GM18507 (cell line): Measurements from ENCODE around the gene C4A.
"Not testable (repeated sequence)": the region's sequence is repeated elsewhere in the genome, so short reads cannot be mapped to it uniquely, and the experiment has no call there.

Experiments
- DNase-seq: peaks from one replicate; pipeline ENCODE4 v3.0.0; 2011; ENCODE audit warnings: low read depth; ENCODE audit not compliant: insufficient read length; ENCODE audit errors: extremely low spot score
- FAIRE-seq: peaks from 2 replicates; lab custom pipeline; 2011; peaks lifted over from hg19 to GRCh38; lab: Jason Lieb, UNC

Gene C4A

DNA sequence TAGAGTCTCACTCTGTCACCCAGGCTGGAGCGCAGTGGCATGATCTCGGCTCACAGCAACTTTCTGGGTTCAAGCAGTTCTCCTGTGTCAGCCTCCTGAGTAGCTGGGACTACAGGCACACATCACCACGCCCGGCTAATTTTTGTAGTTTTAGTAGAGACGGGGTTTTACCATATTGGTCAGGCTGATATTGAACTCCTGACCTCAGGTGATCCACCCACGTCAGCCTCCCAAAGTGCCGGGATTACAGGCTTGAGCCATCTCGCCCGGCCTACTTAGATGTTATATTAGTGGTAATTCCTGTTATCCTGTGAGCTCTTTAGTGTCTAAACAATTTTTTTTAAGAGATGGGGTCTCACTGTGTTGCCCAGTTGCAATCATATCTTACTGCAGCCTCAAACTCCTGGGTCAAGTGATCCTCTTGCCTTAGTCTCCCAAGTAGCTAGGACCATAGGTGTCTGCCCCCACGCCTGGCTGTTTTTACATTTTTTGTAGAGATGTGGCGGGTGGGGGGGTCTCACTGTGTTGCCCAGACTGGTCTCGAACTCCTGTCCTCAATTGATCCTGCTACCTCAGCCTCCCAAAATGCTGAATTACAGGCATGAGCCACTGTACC is 3.9 kb upstream of the C4A start:
- FAIRE-seq: no peak
- DNase-seq: no peak

DNA sequence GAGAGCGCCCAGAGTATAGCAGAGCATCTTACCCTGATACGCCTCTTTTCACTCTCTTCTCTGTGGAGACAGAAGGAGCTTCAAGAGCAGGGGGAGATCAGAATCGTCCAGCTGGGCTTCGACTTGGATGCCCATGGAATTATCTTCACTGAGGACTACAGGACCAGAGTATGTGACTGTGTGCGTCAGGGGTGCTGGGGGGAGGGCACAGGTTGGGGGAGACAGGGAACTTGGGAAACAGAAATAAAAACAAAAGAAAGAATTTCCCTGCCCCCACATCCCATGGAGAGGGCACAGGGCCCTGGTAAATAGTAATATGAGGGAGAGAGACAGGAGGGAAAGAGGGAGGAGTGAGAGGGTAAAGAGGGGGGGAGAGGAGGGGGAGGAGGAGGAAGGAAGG is 3.0 kb upstream of the C4A start:
- FAIRE-seq: no peak

DNA sequence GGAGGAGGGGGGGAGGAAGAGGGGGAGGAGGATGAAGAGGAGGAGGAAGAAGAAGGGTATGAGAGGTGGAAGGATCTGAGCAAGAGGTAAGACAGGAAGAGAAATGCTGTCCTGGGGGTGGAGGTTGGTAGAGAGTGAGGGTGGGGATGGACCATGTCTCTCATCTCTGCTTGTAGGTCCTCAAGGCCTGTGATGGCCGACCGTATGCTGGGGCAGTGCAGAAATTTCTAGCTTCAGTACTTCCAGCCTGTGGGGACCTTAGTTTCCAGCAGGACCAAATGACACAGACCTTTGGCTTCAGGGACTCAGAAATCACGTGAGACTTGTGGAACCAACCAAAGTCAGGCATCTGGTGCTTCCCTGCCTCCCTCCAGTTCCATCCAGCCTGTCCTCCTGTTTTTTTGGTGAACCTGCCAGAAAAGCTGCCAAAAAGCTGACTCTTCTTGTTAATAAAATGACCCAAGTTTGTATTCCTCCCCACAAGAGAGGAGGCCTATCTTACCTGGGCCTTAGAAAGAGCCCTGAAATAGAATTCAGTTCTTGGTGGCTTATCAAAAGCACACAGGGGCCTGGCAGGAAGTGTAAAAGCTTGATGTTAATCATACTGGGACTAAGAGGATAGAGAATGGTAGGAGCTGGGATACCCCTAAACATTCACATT is 2.5 kb upstream of the C4A start:
- no peak for FAIRE-seq
- DNase-seq: no peak

More for the DNA sequence above, 3.0 kb upstream of the C4A start:
- no peak for DNase-seq

DNA sequence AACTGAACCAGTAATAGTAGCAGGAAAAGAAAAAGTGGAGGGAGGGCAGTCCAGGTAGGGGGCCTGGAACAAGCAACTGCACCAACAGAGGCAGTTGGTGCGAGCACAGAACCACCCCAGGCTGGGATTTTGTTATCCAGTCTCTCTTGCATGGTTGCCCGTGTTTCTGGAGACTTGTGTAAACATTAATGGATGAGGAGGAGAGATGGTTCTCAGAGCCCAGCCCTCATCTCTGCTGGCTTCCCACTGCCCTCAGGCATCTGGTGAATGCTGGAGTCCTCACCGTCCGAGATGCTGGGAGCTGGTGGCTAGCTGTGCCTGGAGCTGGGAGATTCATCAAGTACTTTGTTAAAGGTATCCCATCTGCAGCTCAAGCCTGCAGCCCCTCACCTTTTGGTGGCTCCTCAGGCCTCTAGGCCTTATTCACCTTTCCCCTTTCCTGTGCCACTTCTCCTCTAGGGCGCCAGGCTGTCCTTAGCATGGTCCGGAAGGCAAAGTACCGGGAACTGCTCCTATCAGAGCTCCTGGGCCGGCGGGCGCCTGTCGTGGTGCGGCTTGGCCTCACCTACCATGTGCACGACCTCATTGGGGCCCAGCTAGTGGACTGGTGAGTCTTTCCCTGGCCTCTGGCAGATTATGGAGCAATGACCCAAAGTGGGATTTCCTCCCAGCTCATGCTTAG is 1.5 kb upstream of the C4A start:
- DNase-seq, FAIRE-seq: not testable (repeated sequence)

DNA sequence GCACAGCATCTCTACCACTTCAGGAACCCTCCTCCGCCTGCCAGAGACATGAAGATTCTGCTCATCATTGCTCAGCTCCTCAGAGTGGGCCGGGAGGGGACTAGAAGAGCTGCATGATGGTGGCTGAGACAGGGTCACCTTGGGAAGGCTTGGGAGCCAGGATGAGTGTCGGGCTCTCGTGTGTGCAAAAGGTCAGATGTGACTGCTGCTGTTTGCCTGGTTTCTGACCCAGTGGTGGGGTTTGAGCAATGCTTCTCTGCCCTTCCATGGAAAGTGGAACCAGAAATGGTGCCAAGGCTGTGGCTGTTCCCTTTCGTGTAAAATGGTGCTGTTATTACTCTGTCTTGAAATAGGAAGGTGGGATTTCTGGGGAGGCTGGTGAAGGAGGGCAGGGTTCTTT is 859 bp upstream of the C4A start:
- FAIRE-seq, DNase-seq: not testable (repeated sequence)

DNA sequence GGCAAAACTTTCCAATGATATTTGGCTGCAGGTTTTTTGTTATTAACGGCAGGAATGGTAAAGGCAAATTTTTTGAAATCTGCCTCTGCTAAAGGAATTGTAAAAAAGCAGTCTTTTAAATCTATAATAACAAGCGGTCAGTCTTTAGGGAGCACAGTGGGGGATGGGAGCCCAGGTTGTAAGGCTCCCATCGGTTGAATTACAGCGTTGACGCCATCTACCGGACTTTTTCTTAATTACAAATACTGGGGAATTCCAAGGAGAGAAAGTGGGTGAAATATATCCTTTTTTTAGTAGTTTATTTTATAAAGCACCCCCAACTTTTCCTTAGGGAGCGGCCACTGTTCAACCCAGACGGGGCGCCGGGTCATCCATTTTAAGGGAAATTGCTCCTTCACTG is 7.5 kb downstream of the C4A start:
- DNase-seq, FAIRE-seq: not testable (repeated sequence)

DNA sequence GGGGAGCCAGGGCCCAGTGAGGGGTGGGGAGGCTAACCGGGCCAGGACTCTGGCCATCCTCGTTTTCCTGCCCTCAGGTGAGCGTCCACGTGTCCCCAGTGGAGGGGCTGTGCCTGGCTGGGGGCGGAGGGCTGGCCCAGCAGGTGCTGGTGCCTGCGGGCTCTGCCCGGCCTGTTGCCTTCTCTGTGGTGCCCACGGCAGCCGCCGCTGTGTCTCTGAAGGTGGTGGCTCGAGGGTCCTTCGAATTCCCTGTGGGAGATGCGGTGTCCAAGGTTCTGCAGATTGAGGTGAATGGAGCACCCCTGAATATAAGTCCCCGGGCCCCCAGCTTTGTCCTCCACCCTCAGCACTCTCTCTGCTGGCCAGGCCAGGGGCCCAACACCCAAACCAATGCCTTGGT is 12.6 kb downstream of the C4A start:
- not testable (repeated sequence) for FAIRE-seq, DNase-seq

DNA sequence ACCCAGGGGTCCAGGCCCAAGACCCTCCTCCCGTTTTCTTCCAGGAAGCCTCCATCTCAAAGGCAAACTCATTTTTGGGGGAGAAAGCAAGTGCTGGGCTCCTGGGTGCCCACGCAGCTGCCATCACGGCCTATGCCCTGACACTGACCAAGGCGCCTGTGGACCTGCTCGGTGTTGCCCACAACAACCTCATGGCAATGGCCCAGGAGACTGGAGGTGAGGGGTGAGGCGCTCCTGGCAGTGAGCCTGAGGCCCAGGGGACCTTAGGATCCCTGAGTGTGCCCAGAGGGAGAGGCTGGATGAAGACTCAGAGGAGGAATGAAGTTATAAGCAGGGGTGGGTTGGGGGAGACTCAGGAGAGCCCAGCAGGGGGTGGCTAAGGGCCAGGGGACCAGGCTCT is 14.5 kb downstream of the C4A start:
- DNase-seq, FAIRE-seq: not testable (repeated sequence)

DNA sequence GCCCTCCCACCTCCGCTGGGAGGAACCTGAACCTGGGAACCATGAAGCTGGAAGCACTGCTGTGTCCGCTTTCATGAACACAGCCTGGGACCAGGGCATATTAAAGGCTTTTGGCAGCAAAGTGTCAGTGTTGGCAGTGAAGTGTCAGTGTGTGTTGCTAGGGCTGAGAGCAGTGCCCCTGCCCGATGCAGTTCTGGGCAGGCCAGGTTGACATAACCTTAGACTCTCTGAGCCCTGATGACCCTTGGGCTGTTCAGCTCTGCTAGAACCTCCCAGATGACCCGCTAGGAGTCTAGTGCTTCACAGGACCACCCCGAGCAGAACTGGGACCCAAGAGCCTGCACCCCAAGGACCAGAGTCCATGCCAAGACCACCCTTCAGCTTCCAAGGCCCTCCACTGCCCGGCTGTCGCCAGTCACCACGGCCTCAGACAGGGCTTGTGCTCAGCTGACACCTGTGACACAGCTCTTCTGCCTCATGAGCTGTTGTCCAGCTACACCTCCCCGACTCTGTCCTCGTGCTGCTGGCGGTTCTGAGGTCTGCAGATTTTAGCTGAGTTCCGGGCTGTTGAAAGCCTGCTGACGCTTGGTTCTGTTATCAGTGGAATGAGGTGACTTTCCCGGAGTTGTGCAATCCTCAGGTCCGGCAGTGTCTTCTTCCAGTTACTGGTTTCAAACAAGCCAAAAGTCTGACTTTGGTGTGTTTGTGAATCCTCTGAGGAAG is 20.9 kb downstream of the C4A start:
- not testable (repeated sequence) for DNase-seq, FAIRE-seq

DNA sequence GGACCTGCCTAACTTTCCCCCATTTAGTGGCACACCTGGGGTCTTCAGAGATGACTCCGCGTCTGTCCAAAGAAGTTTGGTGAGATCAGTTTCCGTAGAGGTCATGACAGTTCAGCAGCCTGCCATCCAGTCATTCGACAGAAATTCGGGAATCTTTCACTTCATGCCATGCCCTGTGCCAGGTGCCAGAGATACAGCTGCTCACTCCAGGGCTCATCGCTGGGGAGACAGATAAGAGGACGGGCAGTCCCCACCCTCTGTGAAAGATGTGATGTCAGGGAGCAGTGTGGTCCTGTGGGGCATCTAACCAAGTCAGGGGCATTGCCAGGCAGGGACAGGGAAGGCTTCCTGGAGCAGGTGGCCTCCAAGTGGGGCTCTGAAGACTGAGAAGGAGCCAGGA is 21.4 kb downstream of the C4A start:
- not testable (repeated sequence) for FAIRE-seq

DNA sequence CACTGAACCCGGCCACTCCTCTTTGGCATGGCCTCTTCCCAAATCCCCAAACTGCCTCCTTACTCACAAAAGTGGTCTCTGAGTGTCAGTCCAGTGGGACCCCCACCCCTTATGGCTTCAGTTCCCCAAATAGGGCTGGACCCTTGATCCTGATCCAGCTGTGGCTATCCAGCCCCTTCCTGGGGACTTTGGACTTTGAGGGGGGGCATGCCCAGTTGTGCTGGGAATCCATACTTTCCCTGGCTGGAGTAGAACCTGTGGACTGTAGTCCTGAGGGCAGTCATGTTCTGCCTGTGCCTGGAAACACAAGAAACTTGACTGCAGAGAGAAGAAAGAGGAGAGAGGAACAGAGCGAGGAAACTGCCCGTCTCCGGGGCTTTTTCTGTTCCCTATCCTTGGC is 22.5 kb downstream of the C4A start:
- DNase-seq, FAIRE-seq: not testable (repeated sequence)

More for the DNA sequence above, 21.4 kb downstream of the C4A start:
- DNase-seq: not testable (repeated sequence)

DNA sequence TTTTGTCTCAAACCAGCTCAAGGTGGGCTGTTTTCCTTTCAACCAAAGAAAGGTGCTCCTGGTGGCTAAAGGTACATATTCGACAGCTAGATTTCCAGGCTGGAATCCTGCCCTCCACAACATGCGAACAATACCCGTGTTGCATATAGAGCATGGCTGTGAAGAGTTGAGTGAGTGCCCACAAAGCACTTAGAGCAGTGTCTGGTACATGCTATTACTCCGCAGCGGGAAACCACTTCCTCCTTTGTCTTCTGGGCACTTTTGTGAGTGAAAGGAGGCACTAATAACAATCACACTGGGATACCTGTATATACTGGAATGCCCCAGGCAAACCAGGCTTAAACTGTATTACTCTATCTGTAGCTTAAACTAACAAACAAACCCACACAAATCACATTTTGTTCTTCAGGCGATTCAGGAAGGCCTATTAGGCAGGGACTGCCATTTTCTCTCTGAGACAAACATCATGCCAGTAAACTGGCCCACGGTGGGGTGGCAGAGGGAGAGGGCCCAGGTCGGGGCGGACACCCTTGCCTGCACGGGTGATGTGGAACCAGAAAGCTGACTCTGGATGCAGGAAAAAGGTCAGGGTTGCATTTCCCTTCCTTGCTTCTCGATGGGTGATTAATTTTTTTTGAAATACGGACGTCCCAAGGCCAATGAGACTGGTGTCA is 23.1 kb downstream of the C4A start:
- not testable (repeated sequence) for DNase-seq
- FAIRE-seq: peak; percentile 36

DNA sequence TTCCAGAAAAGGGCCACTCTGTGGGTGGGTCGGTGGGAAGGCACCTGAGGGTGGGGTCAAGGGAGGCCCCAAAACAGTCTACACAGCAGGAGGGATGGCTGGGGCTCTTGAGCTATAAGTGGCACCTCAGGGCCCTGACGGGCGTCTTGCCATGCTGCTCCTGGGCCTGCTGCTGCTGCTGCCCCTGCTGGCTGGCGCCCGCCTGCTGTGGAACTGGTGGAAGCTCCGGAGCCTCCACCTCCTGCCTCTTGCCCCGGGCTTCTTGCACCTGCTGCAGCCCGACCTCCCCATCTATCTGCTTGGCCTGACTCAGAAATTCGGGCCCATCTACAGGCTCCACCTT is 23.7 kb downstream of the C4A start:
- FAIRE-seq, DNase-seq: not testable (repeated sequence)

DNA sequence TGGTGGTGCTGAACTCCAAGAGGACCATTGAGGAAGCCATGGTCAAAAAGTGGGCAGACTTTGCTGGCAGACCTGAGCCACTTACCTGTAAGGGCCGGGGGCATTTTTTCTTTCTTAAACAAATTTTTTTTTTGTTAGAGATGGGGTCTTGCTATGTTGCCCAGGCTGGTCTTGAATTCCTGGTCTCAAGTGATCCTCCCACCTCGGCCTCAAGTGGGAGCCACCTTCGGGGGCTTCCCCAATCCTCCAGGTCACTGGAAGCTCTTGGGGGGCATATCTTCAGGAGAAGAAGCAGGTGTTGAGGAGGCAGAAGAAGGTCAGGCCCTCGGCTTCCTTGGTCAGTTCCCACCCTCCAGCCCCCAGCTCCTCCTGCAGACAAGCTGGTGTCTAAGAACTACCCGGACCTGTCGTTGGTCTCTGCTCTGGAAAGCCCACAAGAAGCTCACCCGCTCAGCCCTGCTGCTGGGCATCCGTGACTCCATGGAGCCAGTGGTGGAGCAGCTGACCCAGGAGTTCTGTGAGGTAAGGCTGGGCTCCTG is 24.2 kb downstream of the C4A start:
- not testable (repeated sequence) for DNase-seq, FAIRE-seq

DNA sequence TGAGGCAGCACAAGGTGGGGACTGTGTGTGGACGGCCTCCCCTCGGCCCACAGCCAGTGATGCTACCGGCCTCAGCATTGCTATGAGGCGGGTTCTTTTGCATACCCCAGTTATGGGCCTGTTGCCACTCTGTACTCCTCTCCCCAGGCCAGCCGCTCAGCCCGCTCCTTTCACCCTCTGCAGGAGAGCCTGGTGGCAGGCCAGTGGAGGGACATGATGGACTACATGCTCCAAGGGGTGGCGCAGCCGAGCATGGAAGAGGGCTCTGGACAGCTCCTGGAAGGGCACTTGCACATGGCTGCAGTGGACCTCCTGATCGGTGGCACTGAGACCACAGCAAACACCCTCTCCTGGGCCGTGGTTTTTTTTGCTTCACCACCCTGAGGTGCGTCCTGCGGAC is 25.2 kb downstream of the C4A start:
- FAIRE-seq, DNase-seq: not testable (repeated sequence)

DNA sequence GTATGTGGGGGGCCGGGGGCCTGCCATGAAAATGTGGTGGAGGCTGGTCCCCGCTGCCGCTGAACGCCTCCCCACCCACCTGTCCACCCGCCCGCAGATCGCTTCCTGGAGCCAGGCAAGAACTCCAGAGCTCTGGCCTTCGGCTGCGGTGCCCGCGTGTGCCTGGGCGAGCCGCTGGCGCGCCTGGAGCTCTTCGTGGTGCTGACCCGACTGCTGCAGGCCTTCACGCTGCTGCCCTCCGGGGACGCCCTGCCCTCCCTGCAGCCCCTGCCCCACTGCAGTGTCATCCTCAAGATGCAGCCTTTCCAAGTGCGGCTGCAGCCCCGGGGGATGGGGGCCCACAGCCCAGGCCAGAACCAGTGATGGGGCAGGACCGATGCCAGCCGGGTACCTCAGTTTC is 26.2 kb downstream of the C4A start:
- FAIRE-seq, DNase-seq: not testable (repeated sequence)

DNA sequence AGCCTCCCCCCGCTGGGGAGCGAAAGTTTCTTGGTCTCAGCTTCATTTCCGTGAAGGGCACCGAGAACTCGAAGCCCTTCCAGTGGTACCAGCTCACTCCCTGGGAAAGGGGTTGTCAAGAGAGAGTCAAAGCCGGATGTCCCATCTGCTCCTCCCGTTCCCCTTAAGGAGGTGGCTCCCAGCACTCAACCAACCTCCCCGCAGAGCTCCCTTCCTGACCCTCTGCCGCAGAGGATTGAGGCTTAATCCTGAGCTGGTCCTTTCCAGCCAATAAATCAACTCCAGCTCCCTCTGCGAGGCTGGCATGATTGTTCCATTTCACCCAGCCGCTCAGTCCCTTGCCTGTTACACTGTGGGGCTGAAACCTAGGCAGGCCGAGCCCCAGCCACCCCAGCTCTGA is 26.8 kb downstream of the C4A start:
- FAIRE-seq, DNase-seq: not testable (repeated sequence)

DNA sequence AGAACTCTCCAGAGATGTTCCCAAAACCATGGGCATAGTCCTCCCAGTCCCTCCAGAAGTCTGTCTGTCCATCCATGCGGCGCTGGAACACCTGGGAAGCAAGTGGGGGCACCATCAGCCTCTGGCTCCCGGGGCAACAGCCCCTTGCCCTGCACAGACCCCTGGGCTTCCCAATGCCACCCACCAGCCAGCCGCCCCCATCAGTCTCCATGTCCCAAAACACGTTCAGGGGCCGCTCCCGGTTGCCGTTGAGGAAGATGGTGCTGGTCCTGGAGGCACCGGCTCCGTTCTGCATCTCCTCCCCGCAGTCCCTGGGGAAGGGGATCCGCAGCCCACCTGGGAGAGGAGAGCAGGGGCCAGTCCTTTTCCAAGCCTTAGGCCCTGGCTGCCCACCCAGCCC is 27.7 kb downstream of the C4A start:
- FAIRE-seq, DNase-seq: not testable (repeated sequence)

DNA sequence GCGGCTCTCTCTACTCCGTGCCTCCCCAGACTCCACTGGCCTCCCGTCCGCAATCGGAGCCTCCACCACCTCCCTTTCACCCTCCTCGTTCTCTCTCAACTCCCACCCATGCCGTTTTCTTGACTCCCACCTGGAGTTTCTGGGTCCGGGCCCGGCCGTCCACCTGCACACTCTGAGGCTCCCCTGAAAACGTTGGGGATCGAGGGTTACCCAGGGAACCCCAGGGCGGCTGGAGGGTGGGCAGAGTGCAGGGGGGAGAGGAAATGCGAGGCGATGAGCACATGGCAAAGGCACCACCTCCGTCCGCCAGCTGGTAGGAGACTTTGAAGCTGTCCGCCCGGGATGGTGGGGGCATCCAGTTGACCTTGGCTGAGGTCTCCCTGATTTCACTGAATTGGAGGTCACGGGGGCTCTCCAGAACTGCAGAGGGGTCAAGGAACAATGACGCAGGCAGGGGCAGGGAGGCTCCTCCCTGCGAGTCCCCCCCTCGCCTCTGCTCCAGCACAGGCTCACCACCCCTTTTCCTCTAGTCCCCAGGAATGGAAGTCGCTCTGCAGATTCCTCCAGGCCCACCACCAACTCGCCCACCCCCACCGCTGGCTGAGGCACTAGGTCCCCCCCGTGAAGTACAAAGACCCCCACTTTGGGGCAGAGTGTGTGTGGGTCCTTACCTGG is 29.1 kb downstream of the C4A start:
- FAIRE-seq: not testable (repeated sequence)

More for the DNA sequence above, 29.1 kb downstream of the C4A start:
- not testable (repeated sequence) for DNase-seq
